Measurements from ENCODE around the gene PRDX2.

The PRDX2 gene

GRCh38 chr19:12792051-12792852 lies 9.3 kb downstream of the PRDX2 start:
- no peak for DNase-seq (ENCODE audit: low read depth)

DNA sequence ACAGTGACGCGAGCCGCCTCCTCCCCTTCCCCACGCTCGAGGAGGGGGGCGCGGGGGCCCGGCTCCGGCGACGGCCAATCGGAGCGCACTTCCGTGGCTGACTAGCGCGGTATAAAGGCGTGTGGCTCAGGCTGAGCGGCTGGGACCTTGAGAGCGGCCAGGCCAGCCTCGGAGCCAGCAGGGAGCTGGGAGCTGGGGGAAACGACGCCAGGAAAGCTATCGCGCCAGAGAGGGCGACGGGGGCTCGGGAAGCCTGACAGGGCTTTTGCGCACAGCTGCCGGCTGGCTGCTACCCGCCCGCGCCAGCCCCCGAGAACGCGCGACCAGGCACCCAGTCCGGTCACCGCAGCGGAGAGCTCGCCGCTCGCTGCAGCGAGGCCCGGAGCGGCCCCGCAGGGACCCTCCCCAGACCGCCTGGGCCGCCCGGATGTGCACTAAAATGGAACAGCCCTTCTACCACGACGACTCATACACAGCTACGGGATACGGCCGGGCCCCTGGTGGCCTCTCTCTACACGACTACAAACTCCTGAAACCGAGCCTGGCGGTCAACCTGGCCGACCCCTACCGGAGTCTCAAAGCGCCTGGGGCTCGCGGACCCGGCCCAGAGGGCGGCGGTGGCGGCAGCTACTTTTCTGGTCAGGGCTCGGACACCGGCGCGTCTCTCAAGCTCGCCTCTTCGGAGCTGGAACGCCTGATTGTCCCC lies 10.1 kb downstream of the PRDX2 start, which contains the start of gene JUNB:
TSS of gene JUNB (plus strand) at position 142 of the 706 bp plus-strand sequence. CDS start at position 428, 286 bp downstream.
- DNase-seq (ENCODE audit: low read depth): no peak

DNA sequence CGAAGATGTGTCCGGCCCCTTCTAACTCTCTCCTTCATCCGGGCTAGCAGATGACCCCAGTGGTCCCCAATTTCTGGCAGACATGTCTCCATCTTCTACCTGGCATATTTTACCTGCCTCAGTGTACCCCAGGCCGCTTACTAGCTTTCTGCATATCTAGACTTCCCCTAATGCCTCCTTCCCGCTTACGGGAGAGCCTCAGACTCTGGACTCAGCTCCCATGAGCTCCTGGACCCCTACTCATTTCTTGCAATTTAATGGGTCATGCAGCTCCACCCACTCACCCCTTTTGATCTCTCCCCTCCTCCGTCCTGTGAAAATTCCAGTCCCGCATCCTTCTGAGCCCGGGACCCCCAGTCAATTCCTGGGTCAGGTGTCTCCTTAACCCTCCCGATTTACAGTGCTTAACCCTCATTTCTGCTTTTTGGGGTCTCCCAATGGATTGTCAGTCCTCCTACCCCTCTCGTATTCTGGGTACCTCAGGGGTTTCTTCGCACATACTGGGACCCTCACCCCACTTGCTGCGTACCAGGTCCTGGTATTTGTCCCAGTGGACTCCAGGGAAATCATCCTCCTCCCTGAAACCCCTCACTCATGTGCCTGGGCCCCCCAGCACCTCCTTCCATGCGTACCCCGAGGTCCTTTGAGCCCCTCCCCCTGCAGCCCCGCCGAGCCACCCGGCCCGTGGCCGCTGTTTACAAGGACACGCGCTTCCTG lies 10.8 kb downstream of the PRDX2 start:
- DNase-seq (ENCODE audit: low read depth): no peak

DNA sequence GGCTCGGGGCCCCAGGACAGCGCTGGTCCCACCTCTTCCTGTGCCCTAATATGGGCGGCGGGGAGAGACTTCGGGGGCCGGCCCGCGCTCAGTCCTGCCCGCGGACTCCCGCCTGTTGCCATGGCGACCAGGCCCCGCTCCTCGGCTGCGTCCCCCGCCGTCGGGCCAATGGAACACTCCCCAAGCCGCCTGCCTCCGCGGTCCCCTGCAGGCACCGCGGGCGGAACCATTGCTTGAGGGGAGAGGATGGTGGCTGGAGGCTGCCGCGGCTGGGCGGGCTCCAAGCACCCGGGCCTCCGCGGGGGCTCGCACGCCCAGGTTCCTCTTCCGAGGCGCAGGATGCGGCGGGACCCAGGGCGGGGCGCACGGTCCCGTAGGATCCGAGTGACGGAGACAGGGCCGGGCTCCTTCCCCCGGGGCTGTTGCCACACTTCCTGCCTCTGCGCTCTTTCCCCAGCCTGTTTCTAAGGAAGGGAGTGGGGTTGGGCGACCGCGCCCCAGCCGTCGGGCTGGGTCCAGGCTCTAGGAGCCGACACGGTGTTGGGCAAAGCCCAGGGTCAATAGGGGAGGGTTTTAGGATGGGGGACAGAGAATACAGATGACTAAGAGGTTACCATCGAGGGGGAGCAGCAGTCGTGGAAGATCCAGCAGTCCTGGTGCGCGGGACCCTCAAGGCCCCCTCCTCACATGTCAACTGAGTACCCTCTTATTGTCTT lies 11.5 kb downstream of the PRDX2 start:
- DNase-seq (ENCODE audit: low read depth): no peak

DNA sequence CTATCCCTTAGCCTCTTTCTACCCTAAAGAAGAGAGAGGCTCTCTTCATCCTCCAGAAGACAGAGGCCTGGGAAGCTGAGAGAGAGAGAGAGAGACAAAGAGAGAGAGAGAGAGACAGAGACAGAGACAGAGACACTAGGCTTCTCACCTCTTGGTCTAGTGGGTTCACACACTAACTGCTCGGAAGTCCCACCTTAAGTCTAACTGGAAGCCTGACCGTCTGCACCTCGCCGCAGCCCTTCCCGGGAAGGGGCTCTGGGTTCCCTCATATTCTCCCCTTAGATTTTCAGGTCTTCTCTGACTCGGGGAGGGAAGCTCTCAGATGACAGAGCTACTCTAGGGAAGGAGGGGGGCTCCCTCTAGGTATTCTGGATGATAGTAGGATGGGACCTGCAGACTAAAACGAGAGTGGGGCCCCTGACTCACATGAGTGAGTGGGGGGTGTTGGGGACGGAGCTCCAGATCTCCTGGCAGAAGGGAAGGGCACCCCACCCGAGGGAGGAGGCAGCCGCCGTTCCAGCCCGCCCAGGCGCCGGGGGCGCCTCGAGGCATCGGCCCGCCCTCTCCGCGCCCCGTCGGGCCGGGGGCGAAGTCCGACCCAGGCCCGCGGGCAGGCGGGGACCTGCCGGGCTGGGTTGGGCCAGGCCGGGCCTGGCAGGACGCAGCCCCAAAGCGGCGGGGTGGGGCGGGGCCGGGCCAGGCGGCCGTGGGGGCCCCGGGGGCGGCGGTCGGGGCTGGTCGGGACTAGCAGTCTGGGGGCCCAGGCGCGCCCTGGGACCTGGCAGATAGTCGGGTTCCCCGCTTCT lies 12.3 kb downstream of the PRDX2 start:
- DNase-seq (ENCODE audit: low read depth): no peak

- no peak for DNase-seq (ENCODE audit: low read depth)
These were observed 12.9 kb downstream of the PRDX2 start for GRCh38 chr19:12788682-12789097.

DNA sequence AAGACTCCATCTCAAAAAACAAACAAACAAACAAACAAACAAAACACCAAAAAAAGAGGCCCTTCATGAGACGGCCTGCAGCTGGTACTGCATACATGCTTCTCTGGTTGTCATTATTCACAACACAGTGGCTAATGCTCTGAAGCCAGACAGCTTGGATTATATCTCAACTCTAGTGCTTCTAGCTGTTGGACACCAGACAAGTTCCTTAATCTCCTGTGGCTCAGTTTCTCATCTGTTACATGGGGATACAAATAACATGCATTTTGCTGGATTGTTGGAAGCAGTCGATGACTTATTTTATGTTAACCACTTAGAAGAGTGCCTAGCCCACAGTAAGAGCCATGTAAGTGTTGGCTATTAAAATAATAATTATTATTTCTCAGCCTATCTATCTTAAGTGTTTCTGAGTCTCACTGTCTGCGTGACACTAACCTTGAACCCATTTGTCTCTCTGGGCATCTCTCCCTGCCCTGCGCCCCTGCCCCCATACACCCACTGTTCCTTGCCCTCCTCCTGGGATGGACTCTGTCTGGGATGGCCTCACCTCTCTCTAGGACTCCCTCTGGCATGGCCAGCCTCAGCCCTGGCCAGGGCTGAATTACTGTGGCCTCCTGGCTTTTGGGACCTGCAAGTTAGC lies 13.4 kb downstream of the PRDX2 start:
- DNase-seq (ENCODE audit: low read depth): no peak

GRCh38 chr19:12787458-12787857 lies 14.1 kb downstream of the PRDX2 start:
- no peak for DNase-seq (ENCODE audit: low read depth)

- no peak for DNase-seq (ENCODE audit: low read depth)
These were observed 14.6 kb downstream of the PRDX2 start for GRCh38 chr19:12786952-12787351.

GRCh38 chr19:12786141-12786870 lies 15.3 kb downstream of the PRDX2 start:
- DNase-seq (ENCODE audit: low read depth): no peak

DNA sequence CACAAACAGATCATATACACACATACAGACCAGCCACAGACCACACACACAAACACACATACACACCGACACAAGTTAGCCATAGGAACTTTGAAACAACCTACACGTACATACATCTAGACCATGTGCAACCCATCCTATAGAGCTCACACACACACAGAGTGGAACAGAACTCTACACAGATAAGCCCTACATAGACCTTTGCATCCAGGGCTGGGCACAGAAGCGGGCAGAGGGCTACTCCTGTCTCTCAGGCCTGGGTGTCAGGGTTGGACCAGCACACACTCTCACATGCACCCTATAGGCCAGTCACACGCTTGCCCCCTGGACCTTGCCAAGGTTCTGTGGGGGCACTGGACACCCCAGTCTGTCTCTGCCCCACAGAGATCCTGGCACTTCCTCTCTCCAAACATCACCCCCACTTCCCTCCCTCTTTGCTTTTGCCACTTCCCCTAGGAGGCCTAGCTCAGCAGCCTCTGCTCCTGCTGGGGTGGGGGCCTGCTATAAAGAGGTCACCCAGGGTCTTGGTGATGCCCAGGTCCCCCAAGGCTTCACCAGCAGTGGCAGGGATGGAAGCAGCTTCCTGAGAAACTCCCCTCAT lies 16.1 kb downstream of the PRDX2 start:
- DNase-seq (ENCODE audit: low read depth): no peak

- no peak for DNase-seq (ENCODE audit: low read depth)
These were observed 16.6 kb downstream of the PRDX2 start for GRCh38 chr19:12784871-12785430.

- no peak for DNase-seq (ENCODE audit: low read depth)
These were observed 17.2 kb downstream of the PRDX2 start for GRCh38 chr19:12784394-12784870.

- no peak for DNase-seq (ENCODE audit: low read depth)
These were observed 17.7 kb downstream of the PRDX2 start for GRCh38 chr19:12783849-12784393.

- DNase-seq (ENCODE audit: low read depth): no peak
These were observed 18.2 kb downstream of the PRDX2 start for GRCh38 chr19:12783291-12783848.

DNA sequence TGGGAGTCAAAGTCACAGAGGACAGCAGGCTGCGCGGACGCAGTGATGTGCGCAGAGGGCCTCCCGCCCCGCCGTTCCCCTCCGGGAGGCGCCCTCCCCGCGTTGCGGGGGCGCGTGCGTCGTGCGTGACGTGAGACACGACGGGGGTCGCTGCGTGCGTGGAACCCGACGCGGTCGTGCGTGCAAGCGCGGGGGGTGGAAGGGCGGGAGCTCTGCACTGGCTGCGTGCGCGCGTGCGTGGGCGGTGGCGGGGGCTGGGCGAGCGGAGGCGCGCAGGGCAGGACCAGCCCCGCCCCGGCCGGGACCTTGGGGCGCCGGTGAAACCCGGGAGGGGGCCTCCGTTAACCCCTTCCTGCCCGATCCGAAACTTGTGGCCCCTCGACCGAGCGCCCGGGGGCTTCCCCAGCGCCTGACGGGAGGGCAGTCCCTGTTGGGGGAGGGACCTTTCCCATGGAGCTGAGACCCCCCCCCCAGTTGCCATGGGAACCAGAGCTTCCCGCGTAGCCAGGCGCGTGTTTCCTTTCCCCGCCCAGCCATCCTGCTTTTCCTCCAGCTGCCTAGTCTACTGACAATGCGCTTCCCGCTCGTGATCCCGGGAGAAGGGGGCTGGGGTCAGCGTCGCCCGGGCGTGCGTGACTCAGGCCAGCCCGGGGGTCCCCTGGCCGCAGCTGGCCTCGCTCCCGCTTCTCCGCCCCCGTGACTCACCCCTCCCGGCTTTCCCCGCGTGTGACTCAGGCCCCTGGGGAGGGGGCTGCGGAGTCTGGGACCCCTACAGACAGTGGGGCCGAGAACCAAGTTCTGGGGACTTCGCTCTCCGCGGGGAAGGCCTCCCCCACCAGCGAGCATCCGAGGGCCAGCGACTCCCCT lies 18.9 kb downstream of the PRDX2 start:
- no peak for DNase-seq (ENCODE audit: low read depth)

- DNase-seq (ENCODE audit: low read depth): no peak
These were observed 19.5 kb downstream of the PRDX2 start for GRCh38 chr19:12782174-12782423.
